ENCODE measurements around the gene ZNF738. TPM values are rescaled to one million over a fixed set of nuclear protein-coding genes. Genes with fewer than 3 reads are reported as not detected.

The ZNF738 gene
- total RNA-seq, 1 experiment from 2014 or later = 13.8 TPM

DNA sequence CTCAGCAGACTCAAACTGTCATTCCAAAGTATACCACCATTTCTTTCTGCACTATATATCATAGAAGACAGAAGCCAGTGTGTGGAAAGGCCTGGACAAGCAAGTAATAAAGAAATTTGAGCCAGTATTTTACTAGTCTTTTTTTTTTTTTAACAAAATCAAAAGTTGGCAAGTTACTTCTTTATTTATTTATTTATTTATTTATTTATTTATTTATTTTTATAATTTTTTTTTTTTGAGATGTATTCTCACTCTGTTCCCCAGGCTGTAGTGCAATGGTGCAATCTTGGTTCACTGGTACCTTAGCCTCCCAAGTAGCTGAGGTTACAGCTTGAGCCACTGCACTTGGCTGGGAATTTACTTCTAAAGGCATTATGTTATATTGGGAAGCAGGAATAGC, 63.4 kb downstream of the ZNF738 start:
- DNase-seq (ENCODE audit: low read depth) = no peak

DNA sequence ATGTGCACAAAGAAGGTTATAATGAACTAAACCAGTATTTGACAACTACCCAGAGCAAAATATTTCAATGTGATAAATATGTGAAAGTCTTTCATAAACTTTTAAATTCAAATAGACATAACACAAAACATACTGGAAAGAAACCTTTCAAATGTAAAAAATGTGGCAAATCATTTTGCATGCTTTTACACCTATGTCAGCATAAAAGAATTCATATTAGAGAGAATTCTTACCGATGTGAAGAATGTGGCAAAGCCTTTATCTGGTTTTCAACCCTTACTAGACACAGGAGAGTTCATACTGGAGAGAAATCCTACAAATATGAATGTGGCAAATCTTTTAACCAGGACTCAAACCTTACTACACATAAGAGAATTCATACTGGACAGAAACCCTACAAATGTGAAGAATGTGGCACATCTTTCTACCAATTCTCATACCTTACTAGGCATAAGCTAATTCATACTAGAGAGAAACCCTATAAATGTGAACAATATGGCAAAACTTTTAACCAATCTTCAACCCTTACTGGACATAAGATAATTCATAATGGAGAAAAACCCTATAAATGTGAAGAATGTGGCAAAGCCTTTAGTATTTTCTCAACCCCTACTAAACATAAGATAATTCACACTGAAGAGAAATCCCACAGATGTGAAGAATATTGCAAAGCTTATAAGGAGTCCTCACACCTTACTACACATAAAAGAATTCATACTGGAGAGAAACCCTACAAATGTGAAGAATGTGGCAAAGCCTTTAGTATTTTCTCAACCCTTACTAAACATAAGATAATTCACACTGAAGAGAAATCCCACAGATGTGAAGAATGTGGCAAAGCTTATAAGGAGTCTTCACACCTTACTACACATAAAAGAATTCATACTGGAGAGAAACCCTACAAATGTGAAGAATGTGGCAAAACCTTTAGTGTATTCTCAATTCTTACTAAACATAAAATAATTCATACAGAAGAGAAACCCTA, 64.5 kb downstream of the ZNF738 start:
- DNase-seq (ENCODE audit: low read depth) = no peak

Other genes with a start within 250 kb of the ZNF738 start
- gene ZNF431, start 217.0 kb upstream of the ZNF738 start, total RNA-seq (2014; rRNA removed; shearing (Covaris generic)) = 5.6 and 7.2 TPM in 2 replicates
- gene ZNF708, start 29.6 kb upstream of the ZNF738 start, total RNA-seq (2014; rRNA removed; shearing (Covaris generic)) = 5.4 and 10.8 TPM in 2 replicates
- 1.5 and 6.8 TPM in 2 replicates for gene ZNF493, start 38.1 kb downstream of the ZNF738 start, total RNA-seq (2014; rRNA removed; shearing (Covaris generic))
- gene ZNF429, start 146.6 kb downstream of the ZNF738 start, total RNA-seq (2014; rRNA removed; shearing (Covaris generic)) = 5.1 and 6.6 TPM in 2 replicates